NCI-H226 (cell line): Measurements from ENCODE around the gene TTC16.
A peak's percentile ranks its signal among the peaks of the same experiment; 100 is the strongest.

Experiments used
- DNase-seq: peaks from one replicate; pipeline ENCODE4 v3.0.0-alpha.2; 2015

Gene TTC16, protein sequence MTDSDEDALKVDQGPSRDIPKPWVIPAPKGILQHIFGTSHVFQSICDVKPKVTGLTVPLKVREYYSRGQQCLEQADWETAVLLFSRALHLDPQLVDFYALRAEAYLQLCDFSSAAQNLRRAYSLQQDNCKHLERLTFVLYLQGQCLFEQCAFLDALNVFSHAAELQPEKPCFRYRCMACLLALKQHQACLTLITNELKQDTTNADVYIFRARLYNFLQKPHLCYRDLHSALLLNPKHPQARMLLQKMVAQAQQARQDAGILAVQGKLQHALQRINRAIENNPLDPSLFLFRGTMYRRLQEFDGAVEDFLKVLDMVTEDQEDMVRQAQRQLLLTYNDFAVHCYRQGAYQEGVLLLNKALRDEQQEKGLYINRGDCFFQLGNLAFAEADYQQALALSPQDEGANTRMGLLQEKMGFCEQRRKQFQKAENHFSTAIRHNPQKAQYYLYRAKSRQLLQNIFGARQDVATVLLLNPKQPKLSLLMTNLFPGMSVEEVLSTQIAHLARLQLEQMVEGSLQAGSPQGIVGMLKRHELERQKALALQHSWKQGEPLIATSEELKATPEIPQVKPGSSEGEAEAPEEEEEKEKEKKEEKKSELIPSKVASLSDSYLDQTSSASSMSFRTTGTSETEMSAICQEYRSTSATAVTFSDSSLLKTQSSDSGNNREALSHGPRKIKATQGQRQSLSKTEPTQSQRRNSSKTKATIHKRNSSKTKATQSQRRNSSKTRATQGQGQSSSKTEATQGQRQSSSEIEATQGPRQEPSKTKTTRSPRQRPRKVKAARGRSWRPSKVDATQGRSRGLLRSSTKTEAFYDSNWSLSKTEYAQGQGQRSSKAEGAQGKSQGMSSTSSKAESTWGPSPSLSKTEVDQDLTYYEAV

DNA sequence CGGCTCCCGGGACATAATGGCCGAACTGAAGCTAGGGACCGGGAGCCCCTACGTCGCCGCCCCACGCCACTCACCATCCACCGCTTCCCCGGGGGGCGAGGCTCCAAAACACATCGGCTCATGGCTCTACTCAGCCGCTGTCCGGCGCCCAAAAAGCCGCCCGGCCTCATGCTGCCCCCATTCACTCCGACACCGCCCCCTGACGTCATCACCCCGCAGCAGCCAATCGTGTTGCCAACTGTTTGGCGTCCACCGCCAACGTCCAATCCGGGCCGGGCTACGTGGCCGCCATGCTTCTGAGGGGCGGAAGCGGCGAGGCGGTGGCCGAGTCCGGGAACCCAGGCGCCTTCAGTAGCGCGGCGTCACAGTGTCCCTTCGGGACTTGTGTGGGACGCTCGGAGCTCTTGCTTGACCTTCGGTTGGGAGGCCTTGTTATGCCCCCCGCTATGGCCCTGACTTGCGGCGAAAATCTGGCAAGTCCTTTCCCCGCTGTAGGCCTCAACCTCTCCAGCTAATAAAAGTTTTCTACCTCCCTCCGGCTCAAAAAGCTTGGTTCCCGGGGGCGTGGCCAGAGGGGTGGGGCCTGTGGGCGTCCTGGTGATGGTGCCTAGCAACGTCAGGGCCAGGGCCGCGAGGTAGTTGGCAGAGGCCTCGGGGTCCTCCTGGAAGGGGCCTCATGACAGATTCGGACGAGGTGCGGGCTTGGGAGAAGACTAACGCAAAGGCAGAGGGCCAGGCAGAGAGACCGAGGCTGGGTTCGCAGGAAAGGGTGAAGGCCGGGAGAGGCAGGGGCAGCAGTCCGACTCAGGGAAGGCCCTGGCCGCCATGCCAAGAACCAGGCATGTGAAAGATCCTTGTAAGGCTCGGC, at the start of gene TTC16, which contains the start of gene PTRH1:
TSS of gene TTC16 (plus strand) at position 610 of the 868 bp plus-strand sequence. CDS start at position 677, 67 bp downstream.
TSS of gene PTRH1 (minus strand) at position 194 of the 868 bp plus-strand sequence. CDS start at position 170, 24 bp downstream.
- peak; percentile 92 for DNase-seq

DNA sequence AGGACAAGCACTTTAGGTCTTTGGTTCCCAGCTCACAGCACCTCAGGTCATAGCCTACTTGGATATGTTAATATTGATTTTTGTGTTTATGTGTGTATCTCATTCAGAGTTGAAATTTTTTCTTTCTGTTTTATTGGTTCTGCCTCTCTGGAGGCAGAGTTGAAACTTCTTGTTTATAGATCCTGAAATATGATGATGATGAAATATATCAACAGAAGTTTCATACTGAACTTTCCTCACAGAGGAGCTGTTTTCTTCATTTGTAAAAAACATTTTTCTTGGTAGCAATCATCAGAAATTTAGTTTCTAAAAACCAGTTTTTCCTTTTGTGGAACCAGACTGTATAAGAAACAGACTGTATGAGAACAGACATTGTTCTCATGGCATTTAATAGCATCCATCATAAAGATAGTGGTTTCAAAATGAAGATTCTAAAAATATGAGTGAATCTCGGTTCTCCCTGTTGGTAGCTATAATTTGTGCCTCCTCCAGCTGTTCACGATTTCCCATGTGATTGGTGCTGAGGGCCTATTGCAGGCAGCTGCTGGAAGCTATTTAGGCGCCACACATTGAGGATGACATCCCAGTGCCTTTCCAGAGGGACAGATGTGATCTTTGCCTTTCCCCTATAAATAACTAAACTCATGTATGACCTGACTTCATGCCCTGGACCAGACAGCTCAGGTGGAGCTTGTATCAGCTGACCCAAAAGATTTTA, 48.6 kb upstream of the TTC16 start:
- no peak for DNase-seq

DNA sequence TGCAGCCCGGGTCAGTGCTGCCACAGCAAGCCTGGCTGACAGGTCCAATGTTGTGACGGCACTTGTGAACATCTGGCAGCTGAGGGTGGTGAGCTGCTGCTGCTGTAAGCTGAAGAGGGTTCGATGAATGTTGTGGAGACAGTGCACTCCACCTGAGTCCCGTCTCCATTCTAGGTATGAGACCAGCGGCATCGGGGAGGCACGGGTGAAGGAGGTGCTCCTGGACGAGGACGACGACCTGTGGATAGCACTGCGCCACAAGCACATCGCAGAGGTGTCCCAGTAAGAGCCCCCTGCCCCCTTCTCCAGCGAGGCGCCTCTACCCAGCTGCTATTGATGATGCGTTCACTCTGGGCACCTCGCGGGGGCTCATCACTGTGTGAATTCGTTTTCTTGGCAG, 48.0 kb upstream of the TTC16 start:
- DNase-seq, result no peak

DNA sequence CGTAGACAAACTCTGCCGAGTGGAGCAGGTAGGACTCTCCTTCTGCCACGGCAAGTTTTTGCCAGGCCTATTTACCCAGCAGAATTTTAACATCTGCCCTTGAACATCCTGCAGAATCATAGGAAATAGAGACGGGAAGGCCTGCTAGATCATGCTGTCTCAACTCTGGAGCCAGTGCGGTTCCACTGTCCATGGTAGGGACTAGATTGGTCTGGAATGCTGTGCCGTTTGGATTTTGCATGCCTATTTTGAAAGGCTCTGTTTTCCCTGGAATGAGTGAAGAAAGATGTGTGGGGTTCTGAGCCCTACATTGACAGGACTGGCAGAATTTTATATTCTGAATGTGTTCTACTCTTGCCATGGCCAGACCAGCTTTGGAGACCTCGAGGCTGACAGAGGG, 42.6 kb upstream of the TTC16 start:
- DNase-seq, result no peak

DNA sequence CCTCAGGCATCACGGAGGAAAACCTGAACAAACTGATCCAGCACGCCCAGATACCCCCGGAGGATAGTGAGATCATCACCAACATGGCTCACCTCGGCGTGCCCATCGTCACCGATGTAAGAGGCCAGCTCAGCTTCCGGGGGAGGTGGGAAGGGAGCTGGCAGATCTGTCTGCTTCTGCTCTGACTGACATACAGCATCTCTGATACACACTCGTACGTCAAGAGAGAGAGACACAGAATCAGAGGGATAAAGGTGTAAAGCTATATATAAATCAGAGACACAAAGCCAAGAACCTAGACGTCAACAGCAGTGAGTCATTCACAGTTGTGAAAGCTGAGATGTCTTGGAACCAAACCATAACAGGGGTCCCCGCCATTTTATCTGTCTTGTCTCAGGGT, 39.2 kb upstream of the TTC16 start:
- no peak for DNase-seq

DNA sequence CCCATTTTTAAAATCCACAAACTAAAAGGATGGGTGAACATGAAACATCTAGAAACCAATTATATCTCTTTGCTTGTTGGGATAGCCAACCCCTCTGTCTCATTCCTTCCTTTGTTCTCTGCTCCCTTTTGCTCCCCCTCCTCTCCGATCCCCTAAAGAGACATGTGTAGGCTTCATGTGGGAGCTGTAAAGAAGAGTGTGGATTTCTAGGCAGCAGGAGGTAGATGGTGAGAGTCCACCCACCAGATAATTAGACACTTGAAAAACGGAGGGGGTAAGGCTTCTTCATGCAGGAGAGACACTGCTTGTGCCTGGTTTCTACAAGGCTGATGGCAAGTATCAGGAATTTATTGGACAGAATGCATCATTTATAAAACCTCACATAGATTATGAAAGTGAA, 36.4 kb upstream of the TTC16 start:
- DNase-seq, result no peak

DNA sequence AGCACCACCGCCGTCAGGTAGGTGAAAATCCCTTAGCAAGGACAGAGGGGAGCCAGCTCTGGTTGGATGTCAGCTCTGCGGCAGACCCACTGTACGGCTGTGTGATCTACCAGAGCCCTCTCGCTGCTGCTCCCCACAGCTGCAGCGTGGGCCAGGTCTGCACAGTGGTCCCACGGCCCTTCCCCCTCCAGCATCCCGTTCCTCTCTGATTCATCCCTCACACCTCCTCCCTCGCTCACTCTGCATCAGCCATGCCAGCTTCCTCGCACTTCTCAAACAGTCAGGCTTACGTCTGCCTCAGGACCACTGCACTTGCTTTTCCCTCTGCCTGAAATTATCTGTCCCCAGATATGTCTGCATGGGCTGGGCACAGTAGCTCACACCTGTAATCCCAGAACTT, 35.7 kb upstream of the TTC16 start:
- no peak for DNase-seq

DNA sequence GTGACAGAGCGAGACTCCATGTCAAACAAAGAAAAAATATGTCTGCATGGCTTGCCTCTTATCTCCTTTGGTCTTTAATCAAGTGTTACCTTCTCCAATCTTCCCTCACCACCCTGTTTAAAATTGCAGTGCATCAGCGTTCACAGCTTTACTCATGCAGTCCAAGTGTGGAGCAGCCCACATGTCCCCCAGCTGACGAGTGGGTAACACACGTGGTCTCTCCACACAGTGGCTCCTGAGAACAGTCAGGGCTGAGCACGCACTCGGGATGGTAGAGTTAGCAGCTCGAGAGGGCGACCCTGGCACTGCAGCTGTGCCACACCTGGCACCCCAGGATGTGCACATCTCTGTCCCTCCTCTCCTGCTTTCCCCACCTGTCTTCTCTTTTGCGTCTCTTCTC, 35.0 kb upstream of the TTC16 start:
- no peak for DNase-seq

DNA sequence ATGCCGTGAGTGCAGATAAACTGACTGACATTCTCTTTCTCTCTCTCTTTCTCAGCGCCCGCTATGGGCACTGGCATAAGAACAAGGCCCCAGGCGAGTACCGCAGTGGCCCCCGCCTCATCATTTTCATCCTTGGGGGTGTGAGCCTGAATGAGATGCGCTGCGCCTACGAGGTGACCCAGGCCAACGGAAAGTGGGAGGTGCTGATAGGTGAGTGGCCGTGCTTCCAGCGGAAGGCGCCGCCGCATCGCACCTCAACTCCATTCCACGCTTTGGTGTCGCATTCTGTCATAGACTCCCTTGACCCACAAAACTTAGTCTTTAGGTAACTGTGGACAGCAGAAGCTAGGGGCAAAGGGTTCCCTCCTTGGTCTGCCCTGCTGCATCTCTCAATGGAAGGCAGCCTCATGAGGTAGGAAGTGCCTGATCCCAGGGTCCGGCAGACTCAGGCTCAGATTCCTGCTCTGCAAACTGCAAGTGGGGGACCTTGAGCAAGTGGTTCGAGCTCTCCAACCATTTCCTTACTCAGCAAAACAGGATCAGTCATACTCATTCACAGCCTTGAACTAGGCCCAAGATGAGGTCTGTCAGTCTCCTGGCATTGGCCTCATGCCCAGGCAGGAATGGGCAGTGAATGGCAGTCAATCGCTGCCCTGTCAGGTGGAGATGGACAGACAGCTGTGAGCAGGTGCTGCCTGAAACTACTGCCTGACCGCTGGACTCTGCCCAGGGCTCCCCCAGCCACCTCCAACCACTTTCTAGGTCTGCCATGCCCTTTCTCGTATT, 33.3 kb upstream of the TTC16 start:
- no peak for DNase-seq

DNA sequence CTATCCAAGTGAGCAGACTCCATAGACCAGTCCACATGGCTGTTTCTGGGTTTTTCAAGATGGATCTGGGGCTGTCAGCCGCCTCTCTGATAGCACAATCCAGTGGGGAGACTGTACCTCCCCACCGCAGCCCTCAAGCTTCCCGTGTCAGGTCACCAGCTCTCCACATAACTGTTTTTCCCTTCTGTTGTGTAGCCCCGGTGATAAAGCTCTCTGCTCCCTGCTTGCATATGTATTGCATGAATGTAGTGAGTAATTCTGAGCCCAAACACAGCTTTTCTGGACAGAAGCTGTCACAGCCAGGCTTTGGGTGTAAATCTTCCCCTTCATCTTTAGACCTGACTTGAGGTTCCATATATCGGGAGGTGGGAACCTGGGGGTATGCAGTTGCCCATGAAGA, 32.2 kb upstream of the TTC16 start:
- peak; percentile 69 for DNase-seq

DNA sequence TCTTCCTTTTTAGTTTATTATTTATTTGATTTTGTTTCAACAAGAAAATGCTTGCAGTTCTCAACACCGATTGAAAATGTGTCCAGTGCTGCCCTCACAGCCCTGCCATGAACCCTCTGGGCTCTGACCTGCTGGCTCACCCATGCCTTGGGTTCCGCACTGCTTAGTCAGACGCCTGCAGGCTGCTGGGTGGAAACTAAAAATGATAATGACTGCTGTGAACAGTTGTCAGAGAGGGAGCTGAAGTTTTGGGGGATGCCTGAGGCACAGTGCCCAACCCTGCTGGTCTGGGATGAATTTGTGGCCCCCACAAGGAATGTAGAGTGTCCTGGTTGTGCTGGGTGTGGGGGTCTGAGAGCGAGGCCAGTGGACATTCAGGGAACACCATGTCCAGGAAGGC, 31.3 kb upstream of the TTC16 start:
- peak; percentile 88 for DNase-seq

DNA sequence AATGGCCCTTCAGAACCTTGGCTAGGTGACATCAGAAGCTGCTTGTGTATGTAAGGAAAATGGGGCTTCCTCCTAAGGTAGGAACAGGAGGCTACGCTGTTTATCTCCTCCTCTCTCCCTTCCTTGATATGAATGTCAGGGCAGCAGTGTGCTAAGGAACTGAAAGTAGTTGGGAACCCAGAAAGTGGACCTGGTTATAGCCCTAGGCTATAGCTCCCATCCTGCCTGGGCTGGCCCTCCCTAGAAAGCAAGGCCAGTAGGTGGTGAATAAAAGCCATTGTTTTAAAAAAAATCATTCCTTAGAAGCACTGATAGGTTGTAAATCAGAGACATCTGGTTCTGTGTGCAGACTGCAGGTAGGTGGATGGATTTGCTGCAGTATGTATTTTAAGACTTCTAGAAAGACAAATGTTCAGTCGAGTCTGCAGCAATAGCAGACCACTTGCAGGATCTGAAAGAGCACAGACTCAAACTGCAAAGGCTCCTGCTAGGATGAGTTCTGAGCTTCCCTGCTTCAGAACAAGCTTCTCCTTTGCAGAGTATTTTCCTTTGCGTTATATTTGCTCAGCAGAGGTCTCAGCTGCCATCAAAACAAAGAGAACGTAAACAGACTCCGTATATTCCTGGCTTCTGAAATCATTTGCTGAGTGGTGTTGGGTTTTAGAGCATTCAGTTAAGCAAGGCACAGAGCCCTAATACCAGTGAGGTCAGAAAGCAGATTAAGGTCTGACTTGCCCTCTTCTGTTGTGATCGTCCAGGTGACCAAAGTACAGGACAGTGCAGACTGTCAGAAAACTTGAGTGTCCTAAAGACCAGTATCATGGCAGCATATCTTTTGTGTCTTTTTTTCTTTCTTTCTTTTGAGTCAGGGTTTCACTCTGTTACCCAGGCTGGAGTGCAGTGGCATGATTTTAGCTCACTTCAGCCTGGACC, 29.2 kb upstream of the TTC16 start:
- no peak for DNase-seq

DNA sequence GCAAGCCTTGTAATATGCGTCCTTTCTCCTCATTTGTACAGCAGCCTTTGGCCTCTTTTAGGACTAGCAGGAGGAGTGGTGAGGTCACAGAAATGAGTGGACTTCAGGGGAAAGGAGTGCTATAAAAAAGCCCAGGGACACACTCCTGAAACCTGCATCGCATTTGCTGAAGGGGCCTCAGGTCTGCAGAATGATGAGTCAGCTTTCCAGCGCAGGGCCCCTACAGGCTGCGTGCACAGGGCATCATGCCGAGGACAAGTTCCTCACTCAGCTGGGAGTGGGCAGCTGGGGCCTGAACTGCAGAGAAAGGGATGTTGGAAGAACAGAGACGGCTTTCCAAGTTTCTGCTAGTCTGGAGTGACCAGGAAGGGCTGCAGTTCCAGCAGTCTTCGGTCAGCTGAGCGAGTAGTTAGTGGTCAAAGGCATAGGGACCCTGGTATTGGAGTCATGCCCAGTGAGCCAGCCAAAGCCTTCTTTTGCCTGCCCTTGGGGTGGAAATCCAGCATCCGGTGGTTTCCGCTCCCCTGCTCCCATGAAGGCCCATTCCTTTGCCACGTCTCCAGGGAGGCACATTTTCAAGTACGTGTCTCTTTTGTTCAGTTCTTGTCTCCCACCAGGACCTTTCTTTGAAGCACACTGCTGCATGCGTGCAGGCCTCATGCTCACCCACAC, 26.4 kb upstream of the TTC16 start:
- DNase-seq, result no peak

DNA sequence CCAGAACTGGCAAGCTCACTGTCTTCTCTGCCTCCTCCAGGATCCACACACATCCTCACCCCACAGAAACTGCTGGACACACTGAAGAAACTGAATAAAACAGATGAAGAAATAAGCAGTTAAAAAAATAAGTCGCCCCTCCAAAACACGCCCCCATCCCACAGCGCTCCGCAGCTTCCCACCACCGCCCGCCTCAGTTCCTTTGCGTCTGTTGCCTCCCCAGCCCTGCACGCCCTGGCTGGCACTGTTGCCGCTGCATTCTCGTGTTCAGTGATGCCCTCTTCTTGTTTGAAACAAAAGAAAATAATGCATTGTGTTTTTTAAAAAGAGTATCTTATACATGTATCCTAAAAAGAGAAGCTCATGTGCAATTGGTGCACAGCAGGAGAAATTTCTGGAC, 25.1 kb upstream of the TTC16 start:
- no peak for DNase-seq

DNA sequence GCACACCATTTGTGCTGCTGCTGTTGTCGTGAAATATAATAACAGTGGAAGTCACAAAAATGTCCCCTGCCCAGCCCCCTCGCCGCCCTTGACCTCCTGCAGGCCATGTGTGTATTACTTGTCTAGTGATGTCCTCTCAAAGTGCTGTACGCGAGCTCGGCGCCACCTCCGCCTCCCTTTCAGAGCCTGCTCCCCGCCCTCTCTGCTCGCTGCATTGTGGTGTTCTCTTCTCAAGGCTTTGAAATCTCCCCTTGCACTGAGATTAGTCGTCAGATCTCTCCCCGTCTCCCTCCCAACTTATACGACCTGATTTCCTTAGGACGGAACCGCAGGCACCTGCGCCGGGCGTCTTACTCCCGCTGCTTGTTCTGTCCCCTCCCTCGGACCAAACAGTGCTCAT, 23.8 kb upstream of the TTC16 start:
- DNase-seq, result no peak

DNA sequence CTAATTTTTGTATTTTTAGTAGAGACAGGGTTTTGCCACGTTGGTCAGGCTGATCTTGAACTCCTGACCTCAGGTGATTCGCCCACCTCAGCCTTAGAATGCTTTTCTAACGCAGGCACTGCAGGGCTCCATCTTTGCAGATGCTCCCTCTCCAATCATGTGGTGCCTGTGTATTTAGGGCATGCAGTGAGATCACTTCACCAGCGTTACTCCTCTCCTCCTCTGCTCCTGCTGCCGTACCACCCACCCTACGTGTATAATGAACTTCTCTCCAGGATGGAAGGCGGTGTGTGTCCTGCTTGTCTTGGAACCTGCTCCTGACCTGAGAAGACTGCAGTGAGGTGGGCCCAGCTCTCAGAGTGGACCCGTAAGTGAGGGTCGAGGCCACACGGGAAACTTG, 22.7 kb upstream of the TTC16 start:
- DNase-seq, result no peak

DNA sequence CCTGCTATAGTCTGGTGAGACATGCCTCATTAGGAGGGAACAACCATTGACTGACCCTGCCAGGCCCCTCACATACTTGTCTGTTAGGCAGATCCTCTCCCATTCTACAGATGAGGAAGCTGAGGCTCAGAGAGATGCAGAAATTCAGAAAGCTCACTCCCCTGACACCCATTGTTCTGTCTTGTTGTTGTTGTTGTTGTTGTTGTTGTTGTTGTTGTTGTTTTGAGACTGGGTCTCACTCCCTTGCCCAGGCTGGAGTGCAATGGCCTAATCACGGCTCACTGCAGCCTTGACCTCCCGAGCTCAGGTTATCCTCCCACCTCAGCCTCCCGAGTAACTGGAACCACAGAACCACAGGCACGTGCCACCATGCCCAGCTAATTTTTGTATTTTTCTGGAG, 22.2 kb upstream of the TTC16 start:
- no peak for DNase-seq

DNA sequence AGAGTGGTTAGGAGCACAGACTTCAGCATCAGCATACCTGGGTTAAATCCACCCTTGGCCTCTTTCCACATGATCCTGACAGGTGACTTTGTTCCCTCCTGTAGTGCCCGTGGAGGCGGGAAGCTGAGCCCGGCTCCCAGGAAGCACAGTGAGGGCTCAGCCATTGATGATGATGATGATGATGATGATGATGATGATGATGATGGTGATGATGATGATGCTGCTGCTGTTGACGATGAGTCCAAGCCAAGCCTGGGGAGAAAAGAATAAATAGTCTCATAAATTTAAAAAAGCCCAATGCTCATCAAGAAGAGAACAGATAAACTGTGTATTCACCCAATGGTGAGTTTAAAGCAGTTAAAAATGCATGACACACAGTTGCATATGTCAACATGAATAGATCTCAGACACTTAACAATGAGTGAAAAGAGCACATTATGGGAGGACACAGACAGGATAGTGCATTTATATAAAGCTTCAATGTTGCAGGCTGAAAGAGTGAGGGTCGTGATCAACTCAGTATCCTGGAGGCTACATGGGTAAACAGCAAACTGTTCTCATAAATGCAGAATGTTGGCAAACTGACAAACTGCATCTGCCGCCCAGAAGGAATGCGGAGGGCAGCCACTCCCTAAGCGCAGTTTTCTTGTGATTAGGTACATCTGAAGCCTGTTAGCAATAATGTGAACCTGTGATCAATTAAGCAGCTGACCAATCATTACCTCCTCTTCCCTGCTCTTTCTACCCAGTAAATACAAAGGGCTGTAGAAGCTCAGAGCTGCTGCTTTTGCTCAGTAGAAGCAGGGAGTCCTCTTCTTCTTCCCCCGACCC, 20.8 kb upstream of the TTC16 start:
- DNase-seq, result no peak

DNA sequence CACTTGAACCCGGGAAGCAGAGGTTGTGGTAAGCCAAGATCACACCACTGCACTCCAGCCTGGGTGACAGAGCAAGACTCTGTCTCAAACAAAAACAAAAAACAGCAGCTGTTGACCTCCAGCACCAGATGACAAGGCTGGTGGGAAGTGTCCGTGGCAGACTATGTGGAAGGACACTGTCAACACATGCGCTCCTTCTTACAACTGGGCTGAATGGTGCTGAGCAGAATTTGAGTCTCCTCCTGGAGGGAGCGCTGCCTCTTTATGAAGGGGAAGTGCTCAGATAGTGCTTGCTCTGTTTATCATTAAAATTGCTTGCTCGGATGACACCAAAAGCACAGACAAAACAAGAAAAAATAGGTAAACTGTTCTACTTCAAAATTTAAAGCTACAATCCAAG, 18.3 kb upstream of the TTC16 start:
- DNase-seq, result no peak
